Measurements from ENCODE around the gene EMX1. TPM values are rescaled to one million over a fixed set of nuclear protein-coding genes. Genes with fewer than 3 reads are reported as not detected.

The EMX1 gene
- total and polyA plus RNA-seq, 2 of the 13 experiments (the other 11 are each of a cell fraction or from before 2014, with no cell fraction given): 0.62 to 4.9 TPM

GRCh38 chr2:72887740-72888437, 29.4 kb upstream of the EMX1 start (continued):
- TF ChIP-seq ZBTB4 (CRISPR knock-in tag; IDR thresholded peaks at IDR 0.05; ENCODE audit: borderline replicate concordance) (0 out of 2 replicates have a peak, but pooled peaks have one; percentile 36), STAT5B (CRISPR knock-in tag; IDR thresholded peaks at IDR 0.05) (0 out of 2 replicates have a peak, but pooled peaks have one; percentile 57), ZIK1 (CRISPR knock-in tag; IDR thresholded peaks at IDR 0.05; ENCODE audit: borderline replicate concordance, low read depth) (0 out of 2 replicates have a peak, but pooled peaks have one; percentile 51), CENPBD1 (CRISPR knock-in tag; IDR thresholded peaks at IDR 0.05; ENCODE audit: borderline replicate concordance, low read depth) (0 out of 2 replicates have a peak, but pooled peaks have one; percentile 33), IKZF1 (IDR thresholded peaks at IDR 0.05) (no peak), TCF12 (IDR thresholded peaks at IDR 0.05) (no peak), TCF12 (CRISPR knock-in tag; IDR thresholded peaks at IDR 0.05) (no peak; the same call in 1 of the 2 replicates), ARNTL (CRISPR knock-in tag; IDR thresholded peaks at IDR 0.05) (peak; percentile 26; the same call in 1 of the 2 replicates), PAXIP1 (CRISPR knock-in tag; conservative IDR thresholded peaks at IDR 0.05) (no peak), ZNF3 (CRISPR knock-in tag; IDR thresholded peaks at IDR 0.05) (no peak), GFI1 (CRISPR knock-in tag; IDR thresholded peaks at IDR 0.05; ENCODE audit: borderline replicate concordance) (no peak), ZNF644 (CRISPR knock-in tag; IDR thresholded peaks at IDR 0.05; ENCODE audit: low read depth) (peak; percentile 63; the same call in 1 of the 2 replicates), RBAK (CRISPR knock-in tag; IDR thresholded peaks at IDR 0.05) (no peak), ZNF639 (CRISPR knock-in tag; conservative IDR thresholded peaks at IDR 0.05) (no peak), ZNF441 (CRISPR knock-in tag; IDR thresholded peaks at IDR 0.05; ENCODE audit: borderline replicate concordance) (0 out of 2 replicates have a peak, but pooled peaks have one; percentile 51), JUNB (CRISPR knock-in tag; IDR thresholded peaks at IDR 0.05; ENCODE audit: borderline replicate concordance) (no peak), JUN (CRISPR knock-in tag; IDR thresholded peaks at IDR 0.05) (no peak), FIP1L1 (IDR thresholded peaks at IDR 0.05; ENCODE audit: borderline replicate concordance, insufficient read depth, low read depth, low read length) (0 out of 2 replicates have a peak, but pooled peaks have one; percentile 41), NCOA1 (CRISPR knock-in tag; IDR thresholded peaks at IDR 0.05) (peak; percentile 15; the same call in 1 of the 2 replicates), ASH2L (IDR thresholded peaks at IDR 0.05; ENCODE audit: insufficient read length, low read depth, low read length) (peak; percentile 77), SPEN (CRISPR knock-in tag; IDR thresholded peaks at IDR 0.05; ENCODE audit: low read depth) (peak; percentile 10; the same call in 1 of the 2 replicates)

All from HepG2 (cell line).